Mucosa of descending colon (tissue), 3 donors: ENCODE measurements around the gene DAPK1. TPM values are rescaled to one million over a fixed set of nuclear protein-coding genes. Genes with fewer than 3 reads are reported as not detected.

Experiments used
- ATAC-seq: fragments of 200-7000 bp; cut with Tn5 transposase; one replicate; pipeline ENCODE4 v1.9.1; 2020; ENCODE audit warnings: mild to moderate bottlenecking, moderate library complexity
- DNase-seq, 3 donors: peaks; one replicate each; pipeline ENCODE4 v3.0.0-alpha.2; 2020
- H3K36me3 ChIP-seq: fragments of 200-600 bp; one replicate; pipeline ENCODE4 v1.8.0; 2021; ENCODE audit warnings: low read depth, mild to moderate bottlenecking
- H3K4me1 ChIP-seq: fragments of 200-600 bp; one replicate; pipeline ENCODE4 v1.8.0; 2021; ENCODE audit warnings: low read depth, mild to moderate bottlenecking
- H3K4me3 ChIP-seq: fragments of 200-600 bp; one replicate; pipeline ENCODE4 v1.8.0; 2021; ENCODE audit warnings: mild to moderate bottlenecking
- H3K9me3 ChIP-seq: fragments of 200-600 bp; one replicate; pipeline ENCODE4 v1.8.0; 2021; ENCODE audit warnings: mild to moderate bottlenecking
- intact Hi-C, 2 donors: fragments of 100-400 bp; cut with DNase I in 1 of 2; cut with micrococcal nuclease in 1 of 2; formaldehyde crosslinking; loops; one replicate each; pipeline versions ENCODE4 v1.11.0 to v1.11.1; 2022; cut with DNase I, micrococcal nuclease
- total RNA-seq, 3 donors: library from RNA; stranded (reverse); fragmentation: NEBNext Ultra II Directional in 2 of 3; extraction: Animal tissue kit (Norgen Biotek cat#: 25700) in 2 of 3; gene quantifications; one replicate each; pipeline versions ENCODE4 v1.2.1 to v1.2.4, GENCODE V29; 2021 to 2023
- TF ChIP-seq, protein P1 (sequence below): fragments of 200-600 bp; IDR thresholded peaks from one replicate; pipeline ENCODE4 v1.8.0; 2022; ENCODE audit warnings: antibody characterized with exemption, mild to moderate bottlenecking
- donor health status: DM: no; HTN: no; CAD: no; lungs with moderate emphysema.
- donor health status: DM: no; HTN: no; CAD: no.
- donor health status: DM: no; HTN: yes; CAD: no.

DAPK1 gene
- total RNA-seq, 3 donors from 2014 or later, result 22.2 to 98.7 (median 25.9) TPM

DNA sequence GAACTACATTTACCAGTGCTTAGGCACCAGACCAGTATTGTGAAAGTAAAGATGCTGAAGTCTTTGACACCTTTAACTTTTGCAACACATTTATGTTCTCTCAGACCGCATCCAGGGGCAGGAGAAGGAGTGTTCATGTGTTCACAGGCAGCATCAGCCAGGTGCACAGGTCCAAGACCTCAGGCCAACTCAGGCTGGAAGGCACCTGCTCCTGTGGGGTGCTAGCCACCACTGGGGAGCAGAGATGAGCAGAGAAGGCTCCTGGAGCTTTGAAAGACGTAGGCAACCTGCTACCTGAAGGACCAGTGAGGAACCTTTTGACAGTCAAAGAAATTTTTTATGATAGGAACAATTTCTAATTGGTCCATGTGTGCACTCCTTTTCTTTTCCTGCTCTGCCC lies 35.6 kb downstream of the DAPK1 start:
- TF ChIP-seq, protein P1, sequence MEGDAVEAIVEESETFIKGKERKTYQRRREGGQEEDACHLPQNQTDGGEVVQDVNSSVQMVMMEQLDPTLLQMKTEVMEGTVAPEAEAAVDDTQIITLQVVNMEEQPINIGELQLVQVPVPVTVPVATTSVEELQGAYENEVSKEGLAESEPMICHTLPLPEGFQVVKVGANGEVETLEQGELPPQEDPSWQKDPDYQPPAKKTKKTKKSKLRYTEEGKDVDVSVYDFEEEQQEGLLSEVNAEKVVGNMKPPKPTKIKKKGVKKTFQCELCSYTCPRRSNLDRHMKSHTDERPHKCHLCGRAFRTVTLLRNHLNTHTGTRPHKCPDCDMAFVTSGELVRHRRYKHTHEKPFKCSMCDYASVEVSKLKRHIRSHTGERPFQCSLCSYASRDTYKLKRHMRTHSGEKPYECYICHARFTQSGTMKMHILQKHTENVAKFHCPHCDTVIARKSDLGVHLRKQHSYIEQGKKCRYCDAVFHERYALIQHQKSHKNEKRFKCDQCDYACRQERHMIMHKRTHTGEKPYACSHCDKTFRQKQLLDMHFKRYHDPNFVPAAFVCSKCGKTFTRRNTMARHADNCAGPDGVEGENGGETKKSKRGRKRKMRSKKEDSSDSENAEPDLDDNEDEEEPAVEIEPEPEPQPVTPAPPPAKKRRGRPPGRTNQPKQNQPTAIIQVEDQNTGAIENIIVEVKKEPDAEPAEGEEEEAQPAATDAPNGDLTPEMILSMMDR, result no peak
- Histone ChIP-seq H3K9me3 (no peaks in the 10 kb centered on the region), H3K36me3 (no peaks in the 10 kb centered on the region), H3K4me3 (no peak overlapping the region), H3K4me1 (no peaks in the 10 kb centered on the region)
- DNase-seq, result no peak
- intact Hi-C loops, result no loop called here
- no peak for ATAC-seq

DNA sequence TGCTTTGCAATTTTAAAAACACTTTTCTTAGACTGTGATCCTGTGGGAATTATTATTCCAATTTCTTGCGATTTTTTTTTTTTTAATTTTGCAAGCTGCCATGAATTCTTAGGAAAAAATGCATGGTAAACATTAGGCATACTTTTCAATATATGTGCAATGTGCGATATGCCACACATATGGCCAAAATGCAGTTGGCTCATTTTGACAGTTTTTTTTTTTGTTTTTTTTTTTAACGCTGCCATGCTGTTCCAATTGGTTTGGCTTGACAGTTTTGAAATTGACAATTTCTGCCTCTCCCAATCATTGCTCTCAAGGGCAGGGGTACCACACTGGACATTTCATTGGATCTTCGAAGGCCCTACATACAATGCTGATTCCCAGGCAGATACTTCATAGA lies 36.4 kb downstream of the DAPK1 start:
- intact Hi-C loops, result no loop called here
- Histone ChIP-seq H3K4me1 (no peaks in the 10 kb centered on the region), H3K9me3 (no peaks in the 10 kb centered on the region), H3K4me3 (no peak overlapping the region), H3K36me3 (no peaks in the 10 kb centered on the region)
- TF ChIP-seq, protein P1, result no peak
- no peak for ATAC-seq
- no peak for DNase-seq

DNA sequence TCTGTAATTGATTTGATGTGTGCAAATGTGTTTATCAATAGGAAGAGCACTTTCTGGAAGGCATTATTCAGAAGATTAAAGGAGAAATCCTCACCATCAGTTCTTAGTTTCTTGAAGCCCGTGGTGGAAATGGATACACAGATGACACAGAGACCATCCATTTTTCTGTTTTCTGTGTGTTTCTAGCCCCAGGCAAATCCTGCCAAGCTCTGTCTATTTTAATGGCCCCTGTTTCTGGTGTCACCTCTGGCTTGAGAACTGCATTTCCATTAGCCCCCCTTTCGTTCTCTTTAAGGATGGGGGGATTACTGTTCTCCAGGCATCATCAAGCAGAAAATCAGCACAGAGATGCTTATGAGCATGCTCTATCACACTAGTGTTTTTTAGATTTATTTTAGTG lies 37.3 kb downstream of the DAPK1 start:
- H3K4me3 ChIP-seq, result no peak overlapping the region

DNA sequence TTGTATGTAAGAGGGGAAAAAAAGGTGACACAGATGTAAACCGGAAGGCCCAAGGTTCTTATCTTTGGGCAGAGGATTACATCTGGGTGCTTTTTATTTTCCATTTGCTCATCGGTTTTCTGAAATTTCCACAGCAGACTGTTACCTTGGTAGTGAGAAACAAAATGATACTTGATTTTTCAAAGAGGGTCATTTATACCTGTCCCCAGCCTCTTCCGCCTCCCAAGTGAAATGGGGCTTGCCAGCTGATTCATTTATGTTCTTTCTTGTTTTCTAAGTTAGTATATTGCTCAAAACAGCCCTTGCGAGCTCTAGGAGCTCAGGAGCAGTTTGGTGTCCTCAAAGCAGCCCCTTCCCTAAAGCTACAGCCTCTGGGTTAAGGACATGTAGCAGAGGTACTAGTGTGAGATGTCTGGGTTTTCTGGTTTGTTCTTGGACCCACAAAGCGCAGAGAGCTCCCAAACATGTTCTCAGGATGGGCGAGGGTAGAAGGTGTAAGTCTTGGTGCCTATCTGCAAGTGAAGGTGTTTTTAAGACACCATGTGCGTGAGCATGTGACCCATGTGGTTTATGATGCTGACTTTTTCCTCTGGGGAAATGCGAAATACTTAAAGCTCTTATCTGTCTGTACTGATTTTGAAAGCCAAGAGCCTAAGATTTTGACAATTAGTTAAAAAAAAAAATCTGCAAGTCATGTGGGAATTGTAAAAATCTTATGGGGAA lies 38.3 kb downstream of the DAPK1 start:
- no peak for ATAC-seq
- TF ChIP-seq, protein P1, result no peak
- intact Hi-C loops, result no loop called here
- no peak for DNase-seq
- Histone ChIP-seq H3K36me3 (no peaks in the 10 kb centered on the region), H3K4me3 (no peak overlapping the region), H3K4me1 (no peaks in the 10 kb centered on the region), H3K9me3 (no peaks in the 10 kb centered on the region)

More for the DNA sequence above, 37.3 kb downstream of the DAPK1 start:
- H3K4me1 ChIP-seq, result no peaks in the 10 kb centered on the region
- no peaks in the 10 kb centered on the region for H3K9me3 ChIP-seq
- H3K36me3 ChIP-seq, result no peaks in the 10 kb centered on the region
- DNase-seq (no peak), ATAC-seq (no peak)
- intact Hi-C loops, result no loop called here
- TF ChIP-seq, protein P1, result no peak

DNA sequence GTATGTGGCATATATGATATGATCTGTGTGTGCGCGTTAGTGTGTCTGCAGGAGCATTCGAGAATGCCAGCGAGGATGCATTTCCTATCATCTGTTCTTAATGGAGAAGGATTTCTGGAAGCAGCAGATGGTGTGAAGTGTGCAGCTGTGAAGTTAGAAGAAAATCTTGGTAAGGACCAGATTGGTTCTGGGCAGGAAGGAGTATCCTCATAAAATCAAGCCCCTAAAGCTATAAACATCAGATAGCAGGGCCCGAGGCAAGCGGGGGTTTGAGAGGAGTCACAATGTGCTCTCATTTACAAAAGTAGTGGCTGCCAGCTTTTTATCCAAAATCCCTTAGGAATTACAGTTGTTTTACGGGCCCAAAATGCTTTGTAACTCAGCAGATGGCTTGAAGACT lies 40.0 kb downstream of the DAPK1 start:
- DNase-seq (no peak), ATAC-seq (no peak)
- TF ChIP-seq, protein P1, result no peak
- Histone ChIP-seq H3K36me3 (no peaks in the 10 kb centered on the region), H3K4me3 (no peak overlapping the region), H3K4me1 (no peaks in the 10 kb centered on the region), H3K9me3 (no peaks in the 10 kb centered on the region)
- intact Hi-C loops, result no loop called here
